Activated T-cell treated with anti-CD3 and anti-CD28 coated beads, Interleukin-2, amount 50 U/mL, for 72 hours (primary cell): ENCODE measurements around the gene TIMM8A. TPM values are rescaled to one million over a fixed set of nuclear protein-coding genes. Genes with fewer than 3 reads are reported as not detected.

Experiments used
- ATAC-seq, 2 donors: fragments of 150-1000 bp; cut with Tn5 transposase; replicated peaks in 1 of 2; 2 replicates each; pipeline ENCODE4 v1.10.0; 2021; ENCODE audit warnings: moderate library complexity in 2 of 2, mild to moderate bottlenecking in 1 of 2
- DNase-seq, 2 donors: peaks; one replicate each; pipeline ENCODE4 v3.0.0; 2021 to 2022; ENCODE audit warnings: mixed read lengths in 1 of 2
- H3K27ac Mint-ChIP-seq: one replicate; pipeline ENCODE4 v1.8.0; 2022; ENCODE audit warnings: mild to moderate bottlenecking, moderate library complexity, mixed read lengths
- H3K27me3 Mint-ChIP-seq: one replicate; pipeline ENCODE4 v1.8.0; 2022; ENCODE audit warnings: low read depth, mixed read lengths
- H3K36me3 Mint-ChIP-seq, 2 donors: one replicate each; pipeline ENCODE4 v1.8.0; 2022; ENCODE audit warnings: mixed read lengths in 2 of 2, mild to moderate bottlenecking in 1 of 2; ENCODE audit not compliant: insufficient read depth in 2 of 2
- H3K4me1 Mint-ChIP-seq: one replicate; pipeline ENCODE4 v1.8.0; 2022; ENCODE audit warnings: low read depth, mixed read lengths
- H3K4me3 Mint-ChIP-seq, 2 donors: one replicate each; pipeline ENCODE4 v1.8.0; 2022; ENCODE audit warnings: mild to moderate bottlenecking in 2 of 2, mixed read lengths in 2 of 2, moderate library complexity in 2 of 2
- H3K9me3 Mint-ChIP-seq, 2 donors: one replicate each; pipeline ENCODE4 v1.8.0; 2022; ENCODE audit warnings: mixed read lengths in 2 of 2
- total RNA-seq, 2 donors: library from RNA; stranded (reverse); gene quantifications; one replicate each; pipeline ENCODE4 v1.2.3, GENCODE V29; 2022

Gene TIMM8A, protein sequence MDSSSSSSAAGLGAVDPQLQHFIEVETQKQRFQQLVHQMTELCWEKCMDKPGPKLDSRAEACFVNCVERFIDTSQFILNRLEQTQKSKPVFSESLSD
- total RNA-seq, result 10 to 100 TPM; 13.8 to 15.7 TPM

DNA sequence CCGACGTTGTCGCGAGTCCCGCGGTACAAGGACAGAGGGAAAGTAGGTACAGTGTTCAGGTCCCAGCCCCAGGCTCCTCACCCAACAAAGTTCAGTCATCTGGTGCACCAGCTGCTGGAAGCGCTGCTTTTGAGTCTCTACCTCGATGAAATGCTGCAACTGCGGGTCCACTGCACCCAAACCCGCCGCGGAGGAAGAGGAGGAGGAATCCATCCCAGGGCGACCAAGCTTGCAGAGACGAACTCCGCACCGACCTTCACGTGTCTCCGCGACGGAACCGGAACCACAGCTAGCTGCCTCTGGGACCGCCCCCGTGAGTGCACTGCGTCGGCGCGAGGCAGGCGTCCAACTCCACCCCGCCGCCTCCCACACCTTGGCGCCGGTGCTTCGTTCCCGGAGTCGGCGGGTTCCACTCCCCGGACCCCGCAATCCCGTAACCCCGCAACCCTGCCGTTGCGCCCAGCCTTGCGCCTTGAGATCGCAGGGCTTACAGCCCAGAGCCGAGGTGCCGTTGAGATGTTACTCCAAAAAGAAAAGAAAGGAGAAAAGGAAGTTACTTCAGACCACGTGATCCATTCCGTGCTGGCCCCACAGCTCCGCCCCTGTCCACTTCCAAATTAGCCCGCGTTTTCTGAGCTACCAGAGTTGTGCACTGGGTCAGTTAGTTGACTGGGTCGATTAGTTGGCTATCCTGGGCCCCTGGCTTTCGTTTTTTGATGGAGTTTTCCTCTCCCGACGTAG, at the start of gene TIMM8A:
Gene TIMM8A (minus strand): TSS at position 291 of the 741 bp plus-strand sequence. CDS start 78 bp downstream, at position 213.
- ATAC-seq, result peak; percentile 99
- peaks cover 27% of the 10 kb centered on the region for H3K4me1 Mint-ChIP-seq
- H3K27me3 Mint-ChIP-seq, result peaks cover 6% of the 10 kb centered on the region
- H3K9me3 Mint-ChIP-seq, result no peaks in the 10 kb centered on the region
- H3K4me3 Mint-ChIP-seq, result peak within 1 kb of the TSS; percentile 91 to 93
- peak within 1 kb of the TSS; percentile 84 for H3K27ac Mint-ChIP-seq
- peaks cover 4% of the 10 kb centered on the region in 2 donors for H3K36me3 Mint-ChIP-seq
- peak; percentile 79 to 85 for DNase-seq

DNA sequence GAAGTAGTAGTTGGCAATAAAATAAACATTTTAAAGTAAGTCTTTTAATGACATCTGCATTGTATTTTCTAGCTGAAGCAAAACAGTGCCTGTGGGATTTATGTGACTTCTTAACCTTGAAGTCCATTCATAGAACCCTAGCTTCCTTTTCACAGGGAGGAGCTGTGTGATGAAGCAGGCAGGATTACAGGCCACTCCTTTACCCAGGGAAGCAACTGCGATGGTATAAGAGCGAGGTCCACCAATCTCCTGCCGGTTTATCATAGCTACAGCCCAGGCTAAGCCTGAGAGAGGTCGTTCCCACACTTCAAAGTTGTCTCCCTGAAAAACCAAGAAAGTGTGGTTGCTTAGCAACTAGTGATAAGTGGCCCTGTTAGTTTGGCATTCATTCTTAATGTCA, 49.2 kb upstream of the TIMM8A start:
- Mint-ChIP-seq H3K4me3 (no peak overlapping the region), H3K27me3 (no peaks in the 10 kb centered on the region), H3K9me3 (no peaks in the 10 kb centered on the region), H3K36me3 (peaks cover 10 to 24% of the 10 kb centered on the region in 2 donors), H3K27ac (peak overlapping the region; percentile 38), H3K4me1 (peaks cover 6% of the 10 kb centered on the region)
- ATAC-seq, result no peak
- DNase-seq, result no peak

- peak overlapping the region; percentile 91 for H3K27ac Mint-ChIP-seq
- DNase-seq, result no peak
- no peak for ATAC-seq
- peaks cover 15 to 33% of the 10 kb centered on the region in 2 donors for H3K36me3 Mint-ChIP-seq
- no peaks in the 10 kb centered on the region for H3K27me3 Mint-ChIP-seq
- H3K4me1 Mint-ChIP-seq, result peaks cover 6% of the 10 kb centered on the region
- H3K4me3 Mint-ChIP-seq, result no peak overlapping the region
- H3K9me3 Mint-ChIP-seq, result no peaks in the 10 kb centered on the region
Observed at GRCh38 chrX:101395789-101396188, 47.2 kb upstream of the TIMM8A start.

DNA sequence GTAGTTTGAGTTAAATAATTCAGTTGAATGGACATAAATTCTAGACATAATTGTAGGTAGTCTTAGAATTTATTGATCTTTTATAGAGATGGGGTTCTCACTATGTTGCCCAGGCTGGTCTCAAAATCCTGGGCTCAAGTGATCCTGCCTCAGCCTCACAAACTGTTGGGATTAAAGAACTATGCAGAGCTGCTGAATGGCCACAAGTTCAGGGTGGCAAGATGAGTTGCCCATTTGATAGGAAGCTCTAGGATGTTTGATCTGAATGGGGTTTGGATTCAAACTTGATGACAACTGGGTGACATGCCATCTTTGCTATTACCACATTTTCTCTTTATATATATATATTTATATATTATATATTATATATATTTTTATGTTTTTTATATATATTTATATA, 45.8 kb upstream of the TIMM8A start:
- H3K4me3 Mint-ChIP-seq, result peak overlapping the region in 1 of 2 donors; percentile 91
- peak overlapping the region; percentile 98 for H3K27ac Mint-ChIP-seq
- DNase-seq (no peak), ATAC-seq (no peak)
- H3K27me3 Mint-ChIP-seq, result no peaks in the 10 kb centered on the region
- H3K4me1 Mint-ChIP-seq, result peaks cover 6% of the 10 kb centered on the region
- H3K9me3 Mint-ChIP-seq, result no peaks in the 10 kb centered on the region
- peaks cover 9 to 25% of the 10 kb centered on the region in 2 donors for H3K36me3 Mint-ChIP-seq

- H3K4me3 Mint-ChIP-seq, result peak overlapping the region; percentile 91 to 96
- DNase-seq (no peak), ATAC-seq (no peak)
- H3K4me1 Mint-ChIP-seq, result peaks cover 6% of the 10 kb centered on the region
- no peaks in the 10 kb centered on the region for H3K9me3 Mint-ChIP-seq
- H3K27me3 Mint-ChIP-seq, result no peaks in the 10 kb centered on the region
- peak overlapping the region; percentile 98 for H3K27ac Mint-ChIP-seq
- H3K36me3 Mint-ChIP-seq, result peaks cover 9 to 22% of the 10 kb centered on the region in 2 donors
Observed at GRCh38 chrX:101393530-101394305, 45.2 kb upstream of the TIMM8A start.

DNA sequence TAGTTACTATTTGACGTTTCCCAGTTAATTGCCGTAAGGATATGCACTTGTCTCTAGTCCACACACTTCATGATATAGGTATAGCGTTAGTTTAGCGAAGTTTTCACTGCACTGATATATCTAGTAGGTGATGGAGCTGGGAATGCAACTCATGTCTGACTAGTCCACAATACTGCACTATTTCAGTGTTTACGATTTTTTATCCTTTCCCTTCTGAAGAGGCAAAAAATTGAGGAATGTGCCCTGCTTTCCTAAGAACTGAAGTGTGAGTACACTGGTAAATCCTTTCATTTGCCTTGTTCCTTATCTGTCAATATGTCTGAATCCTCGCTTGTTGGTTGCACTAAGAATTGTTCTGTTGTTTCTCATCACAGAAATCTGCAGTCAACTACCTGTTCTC, 43.3 kb upstream of the TIMM8A start:
- Mint-ChIP-seq H3K27ac (peak overlapping the region; percentile 98), H3K27me3 (no peaks in the 10 kb centered on the region), H3K9me3 (no peaks in the 10 kb centered on the region), H3K4me1 (peaks cover 6% of the 10 kb centered on the region), H3K36me3 (peaks cover 9 to 22% of the 10 kb centered on the region in 2 donors), H3K4me3 (peak overlapping the region; percentile 91 to 96)
- no peak for DNase-seq
- ATAC-seq, result no peak

- H3K27me3 Mint-ChIP-seq, result no peaks in the 10 kb centered on the region
- DNase-seq, result peak; percentile 82 to 86
- ATAC-seq, result peak; percentile 96 to 98
- peaks cover 9 to 22% of the 10 kb centered on the region in 2 donors for H3K36me3 Mint-ChIP-seq
- H3K27ac Mint-ChIP-seq, result peak within 1 kb of the TSS; percentile 98
- H3K9me3 Mint-ChIP-seq, result no peaks in the 10 kb centered on the region
- peak within 1 kb of the TSS; percentile 91 to 96 for H3K4me3 Mint-ChIP-seq
- peaks cover 11% of the 10 kb centered on the region for H3K4me1 Mint-ChIP-seq
Observed at GRCh38 chrX:101390664-101391525, 42.4 kb upstream of the TIMM8A start, which contains the start of gene RPL36A. Gene RPL36A, plus strand, starts transcription at chrX:101391011. Its CDS starts 33 bp downstream, at chrX:101391044.

GRCh38 chrX:101388604-101389003, 40.1 kb upstream of the TIMM8A start:
- no peak overlapping the region for H3K27ac Mint-ChIP-seq
- no peak for DNase-seq

DNA sequence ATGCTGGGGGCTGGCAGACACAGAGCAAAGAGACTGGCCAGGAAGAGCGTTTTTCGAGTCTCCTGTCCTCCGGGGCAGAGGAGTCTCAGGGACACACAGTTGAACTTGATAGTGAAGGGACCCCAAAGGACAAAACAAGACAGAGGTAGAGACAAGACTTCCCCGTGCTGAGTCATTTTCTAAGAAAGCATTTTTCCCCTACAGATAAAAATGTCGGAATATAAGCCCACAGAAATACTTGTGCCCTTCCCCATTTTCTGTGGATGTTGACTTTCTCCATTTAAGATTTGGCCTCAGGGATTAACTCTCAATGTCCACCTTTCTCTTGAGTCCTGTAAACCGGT, 38.0 kb upstream of the TIMM8A start:
- Mint-ChIP-seq H3K27ac (no peak overlapping the region), H3K36me3 (peaks cover 0 to 7% of the 10 kb centered on the region in 2 donors), H3K9me3 (no peaks in the 10 kb centered on the region), H3K27me3 (peaks cover 7% of the 10 kb centered on the region), H3K4me1 (peaks cover 5% of the 10 kb centered on the region), H3K4me3 (no peak overlapping the region)
- DNase-seq, result no peak
- no peak for ATAC-seq

More at GRCh38 chrX:101388604-101389003, 40.1 kb upstream of the TIMM8A start:
- H3K9me3 Mint-ChIP-seq, result no peaks in the 10 kb centered on the region
- peaks cover 7% of the 10 kb centered on the region for H3K27me3 Mint-ChIP-seq
- H3K4me1 Mint-ChIP-seq, result peaks cover 7% of the 10 kb centered on the region
- peaks cover 9 to 18% of the 10 kb centered on the region in 2 donors for H3K36me3 Mint-ChIP-seq
- no peak overlapping the region for H3K4me3 Mint-ChIP-seq
- no peak for ATAC-seq

DNA sequence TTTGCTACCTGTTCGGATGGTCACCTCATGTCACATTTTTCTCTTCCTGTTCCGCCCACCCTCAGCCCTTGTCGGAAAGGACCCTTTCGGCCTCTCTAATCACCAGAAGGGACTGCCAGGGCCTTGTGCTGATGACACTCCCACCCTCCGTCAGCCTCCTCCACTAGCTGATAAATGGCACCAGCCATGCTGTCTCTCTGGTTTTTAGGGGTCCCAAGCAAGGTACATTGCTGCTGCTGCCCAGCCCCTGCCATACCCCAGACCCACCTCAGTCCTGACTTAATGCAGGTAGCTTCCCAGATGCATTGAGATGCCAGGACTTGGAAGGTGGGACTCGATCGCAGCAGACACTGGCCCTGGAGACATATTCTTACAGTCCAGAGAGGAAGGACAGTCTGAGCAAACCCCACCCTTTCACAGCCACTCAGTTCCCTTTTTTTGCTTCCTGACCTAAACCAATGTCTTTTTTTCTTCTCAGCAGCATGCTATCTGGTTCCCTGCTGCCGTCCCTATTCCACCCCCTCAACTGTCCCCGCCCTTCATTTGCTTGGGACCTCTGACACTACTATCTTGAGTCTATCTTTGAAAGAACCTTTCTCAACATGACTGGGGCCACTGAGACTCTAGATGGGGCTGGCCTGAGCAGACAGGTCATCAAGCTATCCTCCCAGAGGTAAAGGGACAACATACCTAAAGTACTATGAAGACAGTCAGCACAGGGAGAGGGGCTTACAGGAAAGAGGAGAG, 37.4 kb upstream of the TIMM8A start, which contains the start of gene BTK:
Gene BTK (minus strand): TSS at position 397 of the 747 bp plus-strand sequence. CDS start 10,907 bp downstream, outside the sequence.
- no peak within 1 kb of the TSS for H3K27ac Mint-ChIP-seq
- H3K4me3 Mint-ChIP-seq, result no peak within 1 kb of the TSS
- H3K4me1 Mint-ChIP-seq, result peaks cover 5% of the 10 kb centered on the region
- DNase-seq (no peak), ATAC-seq (no peak)
- H3K36me3 Mint-ChIP-seq, result peaks cover 0 to 2% of the 10 kb centered on the region in 2 donors
- H3K9me3 Mint-ChIP-seq, result no peaks in the 10 kb centered on the region
- H3K27me3 Mint-ChIP-seq, result peaks cover 7% of the 10 kb centered on the region

GRCh38 chrX:101385026-101385684, 36.6 kb upstream of the TIMM8A start:
- Mint-ChIP-seq H3K36me3 (no peaks in the 10 kb centered on the region), H3K27ac (no peak overlapping the region), H3K9me3 (no peaks in the 10 kb centered on the region), H3K4me1 (peaks cover 5% of the 10 kb centered on the region), H3K4me3 (no peak overlapping the region), H3K27me3 (peaks cover 7% of the 10 kb centered on the region)
- DNase-seq, result no peak
- no peak for ATAC-seq
